ENCODE measurements around the gene UHRF2.
"Not testable (repeated sequence)": the region's sequence is repeated elsewhere in the genome, so short reads cannot be mapped to it uniquely, and the experiment has no call there.

DNA sequence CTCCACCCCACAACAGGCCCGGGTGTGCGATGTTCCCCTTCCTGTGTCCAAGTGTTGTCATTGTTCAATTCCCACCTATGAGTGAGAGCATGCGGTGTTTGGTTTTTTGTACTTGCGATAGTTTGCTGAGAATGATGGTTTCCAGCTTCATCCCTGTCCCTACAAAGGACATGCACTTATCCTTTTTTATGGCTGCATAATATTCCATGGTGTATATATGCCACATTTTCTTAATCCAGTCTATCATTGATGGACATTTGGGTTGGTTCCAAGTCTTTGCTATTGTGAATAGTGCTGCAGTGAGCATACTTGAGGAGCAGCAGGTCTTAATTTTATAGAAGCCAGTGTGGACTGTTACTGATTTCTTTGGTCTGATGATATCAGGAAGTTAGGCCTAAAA lies 42.3 kb downstream of the UHRF2 start:
- TF ChIP-seq, protein P1, sequence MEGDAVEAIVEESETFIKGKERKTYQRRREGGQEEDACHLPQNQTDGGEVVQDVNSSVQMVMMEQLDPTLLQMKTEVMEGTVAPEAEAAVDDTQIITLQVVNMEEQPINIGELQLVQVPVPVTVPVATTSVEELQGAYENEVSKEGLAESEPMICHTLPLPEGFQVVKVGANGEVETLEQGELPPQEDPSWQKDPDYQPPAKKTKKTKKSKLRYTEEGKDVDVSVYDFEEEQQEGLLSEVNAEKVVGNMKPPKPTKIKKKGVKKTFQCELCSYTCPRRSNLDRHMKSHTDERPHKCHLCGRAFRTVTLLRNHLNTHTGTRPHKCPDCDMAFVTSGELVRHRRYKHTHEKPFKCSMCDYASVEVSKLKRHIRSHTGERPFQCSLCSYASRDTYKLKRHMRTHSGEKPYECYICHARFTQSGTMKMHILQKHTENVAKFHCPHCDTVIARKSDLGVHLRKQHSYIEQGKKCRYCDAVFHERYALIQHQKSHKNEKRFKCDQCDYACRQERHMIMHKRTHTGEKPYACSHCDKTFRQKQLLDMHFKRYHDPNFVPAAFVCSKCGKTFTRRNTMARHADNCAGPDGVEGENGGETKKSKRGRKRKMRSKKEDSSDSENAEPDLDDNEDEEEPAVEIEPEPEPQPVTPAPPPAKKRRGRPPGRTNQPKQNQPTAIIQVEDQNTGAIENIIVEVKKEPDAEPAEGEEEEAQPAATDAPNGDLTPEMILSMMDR (IDR thresholded peaks at IDR 0.05; ENCODE audit: low read length): not testable (repeated sequence)
- TF ChIP-seq EZH2 (optimal IDR thresholded peaks at IDR 0.05; ENCODE audit: low read depth, low read length); EZH2phosphoT487 (IDR thresholded peaks at IDR 0.05; ENCODE audit: low read length): not testable (repeated sequence)

Data from MM.1S (cell line).